Left ventricle myocardium superior (tissue), 1 donor: Measurements from ENCODE around the gene OR51G1. TPM values are rescaled to one million over a fixed set of nuclear protein-coding genes. Genes with fewer than 3 reads are reported as not detected.

Source experiments
- ATAC-seq: fragments of 200-7000 bp; cut with Tn5 transposase; one replicate; pipeline ENCODE4 v1.9.1; 2020; ENCODE audit warnings: mild to moderate bottlenecking, moderate library complexity
- DNase-seq: peaks from one replicate; pipeline ENCODE4 v3.0.0-alpha.2; 2020
- intact Hi-C: fragments of 100-400 bp; cut with micrococcal nuclease; formaldehyde crosslinking; loops from one replicate; pipeline ENCODE4 v1.11.0; 2022
- total RNA-seq: library from RNA; stranded (reverse); fragmentation: NEBNext Ultra II Directional; extraction: Animal tissue kit (Norgen Biotek cat#: 25700); gene quantifications from one replicate; pipeline ENCODE4 v1.2.1, GENCODE V29; 2021
- donor health status: DM: no; HTN: yes; CAD: no; lungs with severe emphysema.

The OR51G1 gene
- total RNA-seq, 1 donor from 2014 or later: not detected

GRCh38 chr11:4881860-4882500 lies 42.2 kb downstream of the OR51G1 start, which contains the start of gene OR51T1:
OR51T1 (plus strand) TSS chr11:4881900; CDS start chr11:4881900, 0 bp downstream.
- no peak for DNase-seq
- ATAC-seq: no peak
- intact Hi-C loops: no loop called here

GRCh38 chr11:4881188-4881587 lies 43.0 kb downstream of the OR51G1 start:
- intact Hi-C loops: no loop called here
- ATAC-seq (no peak), DNase-seq (no peak)

Other genes starting within 250 kb of the OR51G1 start
- not detected for gene OR51E2, start 226.5 kb downstream of the OR51G1 start, total RNA-seq
- gene MMP26, start 219.6 kb downstream of the OR51G1 start, total RNA-seq: not detected
- gene OR51F1, start 154.4 kb downstream of the OR51G1 start, total RNA-seq: not detected
- gene OR52R1, start 120.0 kb downstream of the OR51G1 start, total RNA-seq: not detected
- not detected for gene OR51F2, start 103.0 kb downstream of the OR51G1 start, total RNA-seq
- not detected for gene OR51S1, start 75.1 kb downstream of the OR51G1 start, total RNA-seq
- gene OR51T1, start 42.4 kb downstream of the OR51G1 start, total RNA-seq: not detected
- not detected for gene OR51A7, start 20.6 kb downstream of the OR51G1 start, total RNA-seq
- gene OR51G2, start 5.0 kb downstream of the OR51G1 start, total RNA-seq: not detected
- gene OR51A4, start 23.3 kb upstream of the OR51G1 start, total RNA-seq: not detected
- gene OR51A2, start 31.4 kb upstream of the OR51G1 start, total RNA-seq: not detected
- not detected for gene OR51L1, start 70.5 kb upstream of the OR51G1 start, total RNA-seq
- gene OR52J3, start 122.2 kb upstream of the OR51G1 start, total RNA-seq: not detected
- gene OR52E2, start 135.3 kb upstream of the OR51G1 start, total RNA-seq: not detected
- not detected for gene OR52E1, start 145.2 kb upstream of the OR51G1 start, total RNA-seq
- gene OR52A5, start 214.0 kb upstream of the OR51G1 start, total RNA-seq: not detected
- not detected for gene OR52A1, start 230.4 kb upstream of the OR51G1 start, total RNA-seq